ENCODE measurements around the gene MYH14. TPM values are rescaled to one million over a fixed set of nuclear protein-coding genes. Genes with fewer than 3 reads are reported as not detected.
A peak's percentile ranks its signal among the peaks of the same experiment; 100 is the strongest.

Gene MYH14
- total RNA-seq, 1 donor from 2014 or later: 96.0 TPM

DNA sequence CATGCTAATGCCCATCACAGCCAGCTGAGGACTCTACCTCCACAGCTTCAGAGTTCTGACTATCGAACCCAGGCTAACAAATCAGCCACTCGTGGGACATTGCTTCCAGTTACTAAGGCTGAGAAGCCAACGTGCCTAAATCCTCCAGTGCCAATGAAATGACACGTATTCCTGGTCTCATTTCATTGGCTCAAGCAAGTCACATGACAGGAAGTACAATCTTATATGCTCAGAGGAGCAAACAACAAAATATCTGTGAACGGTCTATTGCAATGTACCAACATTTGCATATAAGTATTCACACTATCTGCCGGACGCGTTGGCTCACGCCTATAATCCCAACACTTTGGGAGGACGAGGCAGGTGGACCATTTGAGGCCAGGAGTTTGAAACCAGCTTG, 27.5 kb upstream of the MYH14 start:
- no peak for DNase-seq (ENCODE audit: low read depth)
- H3K27me3 ChIP-seq (ENCODE audit: control insufficient read depth, insufficient read depth, low read length): no peaks in the 10 kb centered on the region
- H3K4me3 ChIP-seq (ENCODE audit: low read depth, low read length): no peak overlapping the region
- no peaks in the 10 kb centered on the region for H3K36me3 ChIP-seq (ENCODE audit: control insufficient read depth, insufficient read depth, low read length)
- TF ChIP-seq, protein P1, sequence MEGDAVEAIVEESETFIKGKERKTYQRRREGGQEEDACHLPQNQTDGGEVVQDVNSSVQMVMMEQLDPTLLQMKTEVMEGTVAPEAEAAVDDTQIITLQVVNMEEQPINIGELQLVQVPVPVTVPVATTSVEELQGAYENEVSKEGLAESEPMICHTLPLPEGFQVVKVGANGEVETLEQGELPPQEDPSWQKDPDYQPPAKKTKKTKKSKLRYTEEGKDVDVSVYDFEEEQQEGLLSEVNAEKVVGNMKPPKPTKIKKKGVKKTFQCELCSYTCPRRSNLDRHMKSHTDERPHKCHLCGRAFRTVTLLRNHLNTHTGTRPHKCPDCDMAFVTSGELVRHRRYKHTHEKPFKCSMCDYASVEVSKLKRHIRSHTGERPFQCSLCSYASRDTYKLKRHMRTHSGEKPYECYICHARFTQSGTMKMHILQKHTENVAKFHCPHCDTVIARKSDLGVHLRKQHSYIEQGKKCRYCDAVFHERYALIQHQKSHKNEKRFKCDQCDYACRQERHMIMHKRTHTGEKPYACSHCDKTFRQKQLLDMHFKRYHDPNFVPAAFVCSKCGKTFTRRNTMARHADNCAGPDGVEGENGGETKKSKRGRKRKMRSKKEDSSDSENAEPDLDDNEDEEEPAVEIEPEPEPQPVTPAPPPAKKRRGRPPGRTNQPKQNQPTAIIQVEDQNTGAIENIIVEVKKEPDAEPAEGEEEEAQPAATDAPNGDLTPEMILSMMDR (IDR thresholded peaks at IDR 0.05; ENCODE audit: insufficient read depth, low read length, poor library complexity, severe bottlenecking): no peak

DNA sequence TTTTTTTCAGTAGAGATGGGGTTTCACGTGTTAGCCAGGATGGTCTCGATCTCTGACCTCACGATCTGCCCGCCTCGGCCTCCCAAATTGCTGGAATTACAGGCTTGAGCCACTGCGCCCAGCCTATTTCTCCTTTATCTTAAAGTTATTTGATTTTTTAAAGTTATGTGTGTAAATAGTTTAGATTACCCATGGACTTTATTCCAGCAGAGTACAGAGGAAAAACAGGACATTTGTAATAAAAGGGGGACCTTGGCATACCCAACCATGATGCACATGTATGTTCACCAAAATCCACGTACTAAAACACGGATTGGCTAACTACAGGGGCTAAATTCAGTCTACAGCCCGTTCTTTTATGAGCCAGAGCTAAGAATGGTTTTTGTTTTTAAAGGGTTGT, 26.6 kb upstream of the MYH14 start:
- TF ChIP-seq, protein P1 (IDR thresholded peaks at IDR 0.05; ENCODE audit: insufficient read depth, low read length, poor library complexity, severe bottlenecking): no peak
- H3K27me3 ChIP-seq (ENCODE audit: control insufficient read depth, insufficient read depth, low read length): no peaks in the 10 kb centered on the region
- no peak for DNase-seq (ENCODE audit: low read depth)
- H3K36me3 ChIP-seq (ENCODE audit: control insufficient read depth, insufficient read depth, low read length): no peaks in the 10 kb centered on the region
- H3K4me3 ChIP-seq (ENCODE audit: low read depth, low read length): no peak overlapping the region

DNA sequence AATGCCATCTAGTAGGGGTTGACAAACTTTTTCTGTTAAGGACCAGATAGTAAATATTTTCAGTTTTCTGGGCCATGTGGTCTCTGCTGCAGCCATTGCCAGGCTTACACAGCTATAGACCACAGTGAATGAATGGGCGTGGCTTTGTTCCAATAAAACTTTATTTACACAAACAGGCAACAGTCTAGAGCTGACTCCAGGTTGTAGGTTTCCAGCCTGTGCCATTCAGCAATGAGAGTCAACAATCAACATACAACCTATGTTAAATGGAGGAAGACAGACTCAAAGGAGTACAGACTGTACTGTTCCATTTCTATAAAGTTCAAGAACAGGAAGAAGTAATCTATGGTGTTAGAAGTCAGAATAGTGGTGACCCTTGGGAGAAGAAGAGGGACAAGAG, 25.1 kb upstream of the MYH14 start:
- DNase-seq (ENCODE audit: low read depth): no peak
- TF ChIP-seq, protein P1 (IDR thresholded peaks at IDR 0.05; ENCODE audit: insufficient read depth, low read length, poor library complexity, severe bottlenecking): no peak
- Histone ChIP-seq H3K36me3 (ENCODE audit: control insufficient read depth, insufficient read depth, low read length) (no peaks in the 10 kb centered on the region), H3K27me3 (ENCODE audit: control insufficient read depth, insufficient read depth, low read length) (no peaks in the 10 kb centered on the region), H3K4me3 (ENCODE audit: low read depth, low read length) (no peak overlapping the region)

DNA sequence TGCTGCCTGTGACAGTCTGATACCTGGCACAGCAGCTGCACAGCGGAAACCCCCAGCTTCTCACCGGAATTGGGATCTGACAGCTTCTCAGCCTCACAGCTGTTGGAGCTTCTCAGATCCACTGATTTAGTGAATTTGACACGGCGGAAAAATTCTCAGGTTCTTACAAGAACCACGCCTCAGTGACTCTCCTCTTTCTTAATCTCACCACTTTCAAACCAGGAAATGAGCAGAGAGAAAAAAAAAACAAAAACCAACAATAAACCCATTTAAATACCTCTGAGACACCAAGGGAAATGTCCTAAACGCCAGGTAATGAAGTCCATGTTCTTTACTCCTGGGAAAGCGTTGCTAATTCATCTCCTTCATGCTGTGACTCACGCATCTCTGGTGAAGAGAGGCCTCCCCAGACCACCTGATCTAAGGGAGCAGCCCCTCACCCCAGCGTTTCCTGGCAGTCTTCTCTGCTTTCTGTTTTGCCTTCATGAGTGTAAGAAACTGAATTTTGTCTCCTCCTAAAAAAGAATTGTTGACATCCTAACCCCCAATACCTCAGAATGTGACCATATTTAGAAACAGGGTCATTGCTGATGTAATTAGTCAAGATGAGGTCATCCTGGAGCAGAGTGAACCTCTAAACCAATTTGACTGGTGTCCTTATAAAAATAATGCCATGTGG, 24.4 kb upstream of the MYH14 start:
- no peak overlapping the region for H3K4me3 ChIP-seq (ENCODE audit: low read depth, low read length)
- TF ChIP-seq, protein P1 (IDR thresholded peaks at IDR 0.05; ENCODE audit: insufficient read depth, low read length, poor library complexity, severe bottlenecking): no peak
- H3K27me3 ChIP-seq (ENCODE audit: control insufficient read depth, insufficient read depth, low read length): no peaks in the 10 kb centered on the region
- H3K36me3 ChIP-seq (ENCODE audit: control insufficient read depth, insufficient read depth, low read length): no peaks in the 10 kb centered on the region
- DNase-seq (ENCODE audit: low read depth): peak; percentile 41

DNA sequence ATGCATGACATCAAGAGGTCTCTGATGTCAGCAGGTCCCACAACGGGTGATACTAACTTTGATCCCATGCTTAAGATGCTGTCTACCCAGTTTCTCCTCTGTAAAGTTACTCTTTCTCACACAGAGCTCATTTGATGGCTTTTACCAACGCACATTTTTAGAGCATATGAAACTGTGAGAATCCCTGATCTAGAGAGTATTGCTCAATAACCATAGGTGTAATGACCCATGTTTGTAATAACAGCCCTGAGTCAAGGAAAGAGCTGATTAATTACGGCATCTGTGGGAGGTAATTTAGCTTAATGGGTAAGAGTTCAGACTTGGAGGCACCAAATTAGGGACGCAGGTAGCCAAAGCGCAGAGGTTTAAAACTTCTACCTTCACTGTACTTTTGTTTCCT, 22.3 kb upstream of the MYH14 start:
- no peak for DNase-seq (ENCODE audit: low read depth)
- Histone ChIP-seq H3K4me3 (ENCODE audit: low read depth, low read length) (no peak overlapping the region), H3K36me3 (ENCODE audit: control insufficient read depth, insufficient read depth, low read length) (no peaks in the 10 kb centered on the region), H3K27me3 (ENCODE audit: control insufficient read depth, insufficient read depth, low read length) (no peaks in the 10 kb centered on the region)
- TF ChIP-seq, protein P1 (IDR thresholded peaks at IDR 0.05; ENCODE audit: insufficient read depth, low read length, poor library complexity, severe bottlenecking): no peak

DNA sequence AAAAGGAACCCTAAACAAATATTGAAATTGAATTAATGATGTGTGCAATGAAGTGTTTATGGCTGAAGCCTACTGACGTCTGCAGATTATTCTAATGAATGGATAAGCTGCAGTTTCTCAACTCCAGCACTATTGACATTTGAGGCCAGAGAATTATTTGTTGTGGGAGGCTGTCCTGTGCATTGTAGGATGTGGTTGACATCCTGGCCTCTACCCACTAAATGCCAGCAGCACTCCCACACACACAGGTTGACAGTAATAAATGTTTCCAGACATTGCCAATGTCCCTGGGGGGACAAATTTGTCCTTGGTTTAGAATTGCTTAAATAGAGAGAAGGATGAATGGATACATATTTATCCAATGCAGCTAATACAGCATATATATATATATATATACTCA, 19.2 kb upstream of the MYH14 start:
- DNase-seq (ENCODE audit: low read depth): no peak
- Histone ChIP-seq H3K27me3 (ENCODE audit: control insufficient read depth, insufficient read depth, low read length) (no peaks in the 10 kb centered on the region), H3K36me3 (ENCODE audit: control insufficient read depth, insufficient read depth, low read length) (no peaks in the 10 kb centered on the region), H3K4me3 (ENCODE audit: low read depth, low read length) (no peak overlapping the region)
- TF ChIP-seq, protein P1 (IDR thresholded peaks at IDR 0.05; ENCODE audit: insufficient read depth, low read length, poor library complexity, severe bottlenecking): no peak

All from kidney epithelial cell (primary cell).